Measurements from ENCODE around the gene PADI4.

GRCh38 chr1:17301767-17302166 lies 6.2 kb upstream of the PADI4 start:
- TF ChIP-seq RFX5 (IDR thresholded peaks at IDR 0.05; ENCODE audit: borderline replicate concordance, low read depth, low read length): no peak
- TF ChIP-seq CTCF (IDR thresholded peaks at IDR 0.05; ENCODE audit: control extremely low read depth in 1 of 3, insufficient read depth in 1 of 3, low read depth in 1 of 3, low read length in 3 of 3): no peak
- TF ChIP-seq SP1 (IDR thresholded peaks at IDR 0.05; ENCODE audit: low read depth, low read length): no peak
- TF ChIP-seq JUN (IDR thresholded peaks at IDR 0.05; ENCODE audit: low read depth, low read length): no peak
- no peak for TF ChIP-seq POU5F1 (IDR thresholded peaks at IDR 0.05; ENCODE audit: low read depth, low read length)
- TF ChIP-seq POLR2A (IDR thresholded peaks at IDR 0.05; ENCODE audit: control extremely low read depth in 1 of 2, low read depth in 2 of 2, low read length in 2 of 2): no peak

All from H1 (cell line).